ENCODE measurements around the gene RASGEF1C.

The RASGEF1C gene

GRCh38 chr5:180157866-180158265 lies 51.1 kb downstream of the RASGEF1C start:
- DNase-seq, result no peak

- no peak for DNase-seq
Measured at GRCh38 chr5:180156141-180156540, 52.9 kb downstream of the RASGEF1C start.

DNA sequence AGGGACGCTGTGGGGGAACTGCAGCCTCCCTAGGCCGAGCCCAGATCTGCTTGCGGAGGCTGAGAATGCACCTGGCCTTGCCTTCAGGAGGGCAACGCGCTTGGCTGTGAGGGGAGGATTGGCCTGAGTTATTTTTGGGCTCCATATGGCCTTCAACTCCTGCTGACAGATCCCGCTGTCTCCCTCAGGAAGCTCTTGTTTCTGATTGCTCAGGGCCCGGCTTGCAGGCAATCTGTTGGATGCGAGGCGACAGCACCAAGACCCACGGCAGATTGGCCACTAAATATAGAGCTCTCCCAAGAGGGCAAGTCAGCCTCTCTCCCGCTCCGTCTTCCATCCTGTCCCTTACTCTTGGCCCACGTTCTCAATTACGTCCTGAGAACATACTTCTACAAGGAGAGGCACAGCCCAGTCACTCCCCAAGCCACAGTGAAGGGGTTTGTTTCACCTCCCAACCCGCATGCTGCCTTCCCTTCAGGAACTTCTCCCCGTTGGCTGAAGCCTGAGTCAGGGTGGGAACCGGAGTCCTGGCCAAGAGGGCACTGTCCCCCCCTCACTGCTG lies 53.6 kb downstream of the RASGEF1C start:
- no peak for DNase-seq

- DNase-seq, result no peak
Measured at GRCh38 chr5:180154821-180155364, 54.1 kb downstream of the RASGEF1C start.

GRCh38 chr5:180153991-180154390 lies 55.0 kb downstream of the RASGEF1C start:
- DNase-seq, result no peak

DNA sequence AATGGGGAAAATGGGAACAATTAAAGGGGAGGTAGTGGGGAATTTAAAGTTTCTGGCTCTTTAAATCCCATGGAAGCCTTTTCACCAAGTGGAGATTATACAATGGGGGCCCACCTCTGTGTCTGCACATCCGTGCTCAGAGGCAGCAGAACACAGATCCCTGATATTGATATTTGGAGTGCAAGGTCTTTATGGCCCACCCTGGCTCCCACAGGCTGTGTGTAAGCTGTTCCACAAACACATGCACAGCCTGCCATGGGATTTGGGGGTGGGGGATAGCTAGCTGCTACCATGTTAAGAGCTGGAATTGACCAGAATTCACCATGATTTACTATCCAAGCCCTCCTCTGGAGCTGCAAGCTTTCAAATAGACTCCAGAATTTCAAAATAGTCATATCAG lies 55.9 kb downstream of the RASGEF1C start:
- DNase-seq, result no peak

DNA sequence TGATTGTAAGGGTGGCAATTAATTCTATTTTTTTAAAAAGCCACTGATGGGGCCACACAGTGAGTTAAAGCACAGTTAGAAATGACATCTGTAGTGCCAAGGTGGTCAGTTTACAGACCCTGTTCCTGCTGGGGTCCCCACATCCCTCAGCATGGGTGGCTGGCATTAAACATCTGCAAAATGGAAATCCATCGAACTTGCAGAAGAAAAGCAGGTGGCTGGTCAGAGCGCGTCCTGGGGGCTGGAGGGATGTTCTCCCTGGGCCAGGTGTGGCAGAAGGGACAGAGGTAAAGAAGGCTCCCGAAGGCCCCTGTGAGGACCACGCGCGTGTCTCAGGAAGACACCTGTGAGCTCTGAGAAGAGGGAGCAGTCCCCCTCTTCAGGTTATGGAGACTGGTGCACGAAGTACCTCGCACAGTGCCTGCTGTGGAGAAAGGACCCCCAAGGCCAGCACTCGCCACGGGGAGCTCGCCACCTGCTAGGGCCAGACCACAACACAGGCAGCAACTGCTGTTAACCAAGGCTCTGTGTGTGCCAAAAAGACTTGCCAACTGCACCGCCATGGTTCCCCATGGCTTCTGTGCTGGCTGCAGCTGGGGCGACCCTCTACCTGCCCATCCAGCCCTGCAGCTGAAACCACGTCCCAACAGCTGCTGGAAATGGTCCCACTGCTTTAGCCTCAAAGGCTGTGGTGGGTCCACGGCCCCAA lies 65.2 kb downstream of the RASGEF1C start:
- no peak for DNase-seq

DNA sequence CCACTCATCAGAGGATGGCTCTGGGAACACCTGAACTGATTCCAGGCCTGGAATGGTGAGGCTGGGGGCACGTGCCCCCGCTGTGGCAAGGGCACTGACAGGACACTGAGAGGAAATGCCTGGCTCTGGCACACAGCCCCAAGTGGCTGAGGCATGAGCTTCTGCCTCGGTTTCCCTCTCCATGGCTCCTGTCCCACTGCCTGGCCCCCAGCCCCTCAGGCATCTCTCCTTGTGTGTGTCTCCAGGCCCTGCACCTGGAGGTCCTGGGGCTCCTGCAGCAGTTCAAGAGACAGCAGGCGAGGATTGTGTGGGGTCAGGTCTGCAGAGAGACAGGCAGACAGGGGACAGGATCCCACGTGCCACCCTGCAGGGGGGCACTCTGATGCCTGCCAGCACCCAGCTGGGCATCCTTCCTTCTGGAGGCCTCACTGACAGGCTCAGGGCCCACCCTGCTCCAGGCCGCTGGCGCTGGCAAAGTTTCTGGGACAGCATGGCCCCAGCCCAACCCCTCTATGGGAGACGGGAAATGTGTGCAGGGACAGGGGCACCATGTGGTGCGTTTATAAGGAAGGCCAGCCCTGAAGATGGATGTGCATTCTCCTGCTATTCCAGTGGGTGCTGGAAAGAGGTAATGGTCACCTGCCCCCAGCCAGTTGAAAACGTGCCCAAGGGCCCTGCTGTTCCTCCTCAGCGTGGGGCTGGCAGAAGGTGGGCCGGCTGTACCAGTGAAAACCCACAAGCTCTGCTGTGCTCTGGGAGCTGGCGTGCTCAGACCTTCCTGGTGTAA lies 66.0 kb downstream of the RASGEF1C start:
- DNase-seq, result no peak

- no peak for DNase-seq
Measured at GRCh38 chr5:180142021-180142765, 66.8 kb downstream of the RASGEF1C start.

GRCh38 chr5:180141068-180141660 lies 67.8 kb downstream of the RASGEF1C start:
- no peak for DNase-seq

DNA sequence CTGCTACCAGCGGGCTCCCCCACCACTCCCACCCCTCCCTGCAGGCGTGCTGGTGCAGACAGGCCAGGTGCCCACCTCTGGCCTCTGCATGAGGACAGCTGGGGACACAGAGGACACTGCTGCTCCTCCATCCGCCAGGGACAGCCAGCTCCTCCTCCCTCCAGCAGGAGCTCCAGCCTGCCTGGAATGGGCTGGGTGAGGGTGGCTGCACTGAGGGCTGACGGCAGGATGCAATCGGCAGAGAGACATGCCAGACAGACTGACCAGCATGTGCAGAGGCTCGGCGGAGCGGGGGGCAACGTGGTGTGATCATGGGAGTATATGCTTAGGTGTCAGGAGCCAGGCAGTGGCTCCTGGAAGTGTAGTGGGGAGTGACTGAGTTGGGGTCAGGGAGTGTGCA lies 68.4 kb downstream of the RASGEF1C start:
- DNase-seq, result no peak

- no peak for DNase-seq
Measured at GRCh38 chr5:180140079-180140554, 68.9 kb downstream of the RASGEF1C start.

- DNase-seq, result no peak
Measured at GRCh38 chr5:180139731-180140055, 69.3 kb downstream of the RASGEF1C start.

- DNase-seq, result no peak
Measured at GRCh38 chr5:180138976-180139730, 69.9 kb downstream of the RASGEF1C start.

DNA sequence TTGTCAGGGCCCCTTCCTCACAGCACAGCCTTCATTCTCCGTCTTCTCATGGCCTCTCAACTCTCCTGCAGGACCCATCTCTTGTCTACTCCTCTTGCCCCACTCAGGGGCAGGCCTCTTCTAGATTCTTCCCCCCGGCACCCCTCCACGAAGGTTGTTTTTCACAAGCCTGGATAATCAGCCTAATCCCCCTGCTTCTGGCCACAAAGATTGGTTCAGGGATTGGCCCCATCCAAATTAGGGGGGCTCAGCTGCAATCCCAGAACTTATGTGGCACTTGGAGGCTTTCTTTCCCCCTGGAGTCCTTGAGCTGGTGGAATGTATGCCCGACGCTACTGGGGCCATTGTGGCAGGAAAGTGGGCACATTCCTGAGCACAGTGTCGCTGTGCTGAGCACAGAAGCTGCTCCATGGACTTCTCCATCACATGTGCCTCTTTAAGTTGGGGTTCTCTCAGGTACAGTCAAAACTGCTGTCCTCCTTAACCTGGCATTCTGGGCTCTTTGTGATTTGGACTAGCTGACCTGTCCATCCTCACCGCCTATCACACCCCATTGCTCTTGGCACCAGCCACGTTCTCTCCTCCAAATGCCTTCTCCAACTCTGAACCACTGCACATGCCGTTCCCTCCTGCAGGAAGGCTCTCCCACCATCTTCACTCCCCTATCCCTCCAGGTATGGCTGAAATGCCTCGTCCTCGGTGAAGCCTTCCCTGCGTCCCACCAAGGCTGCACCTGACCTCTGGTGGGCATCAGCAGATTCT lies 70.6 kb downstream of the RASGEF1C start:
- no peak for DNase-seq

DNA sequence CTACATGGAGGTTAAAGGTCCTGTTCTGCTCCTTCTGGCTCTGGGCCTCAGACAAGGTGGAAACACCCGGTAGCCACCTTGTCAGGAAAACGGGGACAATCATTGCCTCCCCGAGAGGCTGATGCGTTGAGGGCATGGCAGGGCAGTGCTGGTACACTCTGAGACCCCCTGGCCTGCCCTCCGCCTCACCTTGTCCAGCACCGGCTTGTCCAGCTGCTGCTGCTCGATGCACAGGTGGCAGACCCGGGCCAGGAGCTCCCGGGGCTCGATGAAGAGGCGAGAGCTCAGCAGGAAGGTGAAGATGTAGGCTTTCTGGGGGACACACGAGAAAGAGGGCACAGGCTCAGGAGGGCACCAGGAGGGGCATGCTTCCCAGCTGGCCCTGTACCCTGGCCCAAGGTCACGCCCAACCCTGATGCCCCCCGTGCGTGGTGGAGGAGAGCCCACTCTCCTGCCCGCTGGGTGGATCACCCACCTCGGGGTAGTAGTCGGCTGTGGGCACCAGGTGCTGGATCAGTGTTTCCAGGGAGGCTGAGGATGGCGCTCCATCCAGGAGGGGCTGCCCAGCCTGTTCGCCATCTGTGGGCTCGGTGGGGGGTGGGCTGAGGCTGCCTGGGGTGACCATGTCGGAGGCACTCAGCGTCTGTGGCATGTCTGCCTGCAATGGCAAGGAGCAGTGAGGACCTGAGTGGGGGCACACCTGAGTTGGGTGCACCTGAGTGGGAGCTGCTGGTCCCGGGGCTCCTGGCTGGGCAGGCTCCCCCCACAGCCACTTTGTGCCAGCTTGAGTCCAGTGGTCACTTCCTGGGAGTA lies 71.4 kb downstream of the RASGEF1C start:
- DNase-seq, result no peak

DNA sequence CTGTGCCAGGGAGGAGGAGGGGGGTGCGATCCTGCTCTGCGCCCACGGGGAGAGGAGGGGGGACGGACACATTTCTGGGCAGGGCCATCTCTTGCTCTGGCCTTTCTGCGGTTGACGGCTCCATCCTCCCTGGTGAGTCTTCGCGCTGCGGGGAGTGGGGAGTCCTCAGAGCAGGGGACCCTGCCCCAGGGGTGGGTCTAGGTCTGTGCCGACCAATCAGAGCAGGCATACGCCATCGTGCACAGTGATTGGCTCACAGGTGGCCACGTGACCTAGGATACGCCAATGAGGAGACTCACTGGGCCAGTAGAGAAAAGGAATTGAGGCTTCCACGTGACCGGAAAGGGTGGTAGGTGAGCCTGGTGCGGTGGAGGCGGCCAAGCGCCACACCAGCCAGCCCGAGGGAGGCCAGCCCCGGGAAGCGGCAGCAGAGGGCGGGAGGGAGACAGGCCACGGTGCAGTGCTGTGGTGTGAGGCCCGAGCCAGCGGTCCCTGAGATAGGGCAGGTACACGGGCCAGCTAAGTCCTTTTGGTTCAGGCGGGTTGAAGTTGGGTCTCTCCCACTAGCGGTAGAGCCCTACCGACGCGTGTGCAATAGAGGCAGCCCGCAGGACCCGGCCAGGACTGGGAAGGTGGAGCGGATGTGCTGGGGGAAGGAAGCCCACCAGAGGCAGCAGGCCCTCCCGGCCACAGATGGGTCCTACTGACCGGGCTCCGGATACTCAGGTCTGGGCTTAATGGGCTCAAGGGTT lies 72.2 kb downstream of the RASGEF1C start:
- DNase-seq, result no peak

- DNase-seq, result no peak
Measured at GRCh38 chr5:180135967-180136629, 72.9 kb downstream of the RASGEF1C start.

Measured in T-helper 9 cell (primary cell).